Left lung (tissue), 10 donors: ENCODE results near the gene CNTD1. TPM values are rescaled to one million over a fixed set of nuclear protein-coding genes. Genes with fewer than 3 reads are reported as not detected.

Source experiments
- ATAC-seq: fragments of 200-7000 bp; cut with Tn5 transposase; one replicate; pipeline ENCODE4 v1.9.1; 2020; ENCODE audit warnings: moderate library complexity
- DNase-seq, 4 donors: peaks; one replicate each; pipeline ENCODE4 v3.0.0-alpha.2; 2013 to 2020
- H3K27ac ChIP-seq, 2 donors: fragments of 200-600 bp; sonication (generic) in 1 of 2; one replicate each; pipeline versions ENCODE4 v1.5.0 to v1.8.0; 2020 to 2021
- H3K27me3 ChIP-seq, 2 donors: fragments of 200-600 bp; sonication (generic) in 1 of 2; one replicate each; pipeline versions ENCODE4 v1.5.0 to v1.8.0; 2020 to 2021
- H3K36me3 ChIP-seq, 2 donors: fragments of 200-600 bp; sonication (generic) in 1 of 2; one replicate each; pipeline versions ENCODE4 v1.5.0 to v1.8.0; 2020 to 2021
- H3K4me1 ChIP-seq, 2 donors: fragments of 200-600 bp; one replicate each; pipeline ENCODE4 v1.8.0; 2021
- H3K4me3 ChIP-seq, 2 donors: fragments of 200-600 bp; sonication (generic) in 1 of 2; one replicate each; pipeline versions ENCODE4 v1.5.0 to v1.8.0; 2020 to 2021; ENCODE audit warnings: mild to moderate bottlenecking in 1 of 2
- H3K9me3 ChIP-seq, 2 donors: fragments of 200-600 bp; sonication (generic) in 1 of 2; one replicate each; pipeline versions ENCODE4 v1.5.0 to v1.8.0; 2020 to 2021
- intact Hi-C, 2 donors: fragments of 100-400 bp; cut with DNase I; formaldehyde crosslinking; loops; one replicate each; pipeline versions ENCODE4 v1.11.2 to v1.14.2; 2022
- polyA plus RNA-seq, 6 donors: library from polyadenylated mRNA; unstranded; fragments of 120-200 nt; gene quantifications; one replicate each; pipeline ENCODE4 v1.2.1, GENCODE V29; 2013; ENCODE audit not compliant: insufficient read length in 6 of 6
- total RNA-seq, 2 donors: library from RNA; stranded (reverse); fragmentation: NEBNext Ultra II Directional; extraction: Animal tissue kit (Norgen Biotek cat#: 25700); gene quantifications; one replicate each; pipeline ENCODE4 v1.2.1, GENCODE V29; 2021
- TF ChIP-seq, protein P1 (sequence below), 2 donors: fragments of 200-600 bp; sonication (generic) in 1 of 2; IDR thresholded peaks; one replicate each; pipeline versions ENCODE4 v1.5.0 to v1.8.0; 2021; ENCODE audit warnings: antibody characterized with exemption in 2 of 2
- donor health status: DM: no; HTN: yes; CAD: no.
- donor health status: DM: no; HTN: no; CAD: no.

The CNTD1 gene
- total and polyA plus RNA-seq, 8 donors, result 1.5 to 3.4 (median 2.6) TPM; not detected in 1

DNA sequence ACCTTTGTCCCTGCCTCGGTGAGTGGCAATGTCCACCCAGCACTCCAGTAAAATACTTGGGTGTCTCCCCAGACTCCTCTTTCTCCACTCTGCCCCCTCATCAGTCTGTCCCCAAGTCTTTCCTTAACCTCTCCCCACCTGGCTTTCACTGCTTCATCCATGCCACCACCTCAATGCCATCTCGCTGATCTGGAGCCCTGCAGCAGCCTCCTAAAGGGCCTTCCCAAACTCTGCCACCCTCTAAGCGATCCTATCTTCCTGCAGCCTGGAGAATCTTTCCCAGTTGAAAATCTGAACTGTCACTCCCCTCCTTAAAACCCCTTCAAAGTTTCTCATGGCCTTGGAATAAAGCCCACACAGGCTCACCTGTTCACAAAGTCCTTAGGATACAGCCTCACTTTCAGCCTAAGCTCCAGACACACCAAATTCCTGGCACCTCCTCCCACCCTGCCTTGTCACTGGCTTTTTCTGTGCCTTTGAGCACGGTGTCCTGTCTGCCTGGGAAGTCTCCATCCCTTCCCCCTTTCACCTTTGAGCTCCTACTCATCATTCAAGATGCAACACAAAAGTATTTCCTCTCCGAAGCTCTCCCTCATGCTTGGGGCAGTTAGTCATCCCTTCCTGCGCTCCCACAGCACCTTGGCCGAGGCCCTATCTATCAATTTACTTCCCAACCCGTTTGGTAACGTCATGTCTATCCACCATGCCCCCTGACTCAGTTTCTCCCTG is 15.4 kb upstream of the CNTD1 start:
- H3K27me3 ChIP-seq, result peaks cover 63 to 86% of the 10 kb centered on the region in 2 donors
- no peak overlapping the region for H3K4me3 ChIP-seq
- H3K4me1 ChIP-seq, result peaks cover 6 to 27% of the 10 kb centered on the region in 2 donors
- ATAC-seq (no peak), DNase-seq (no peak)
- no peaks in the 10 kb centered on the region for H3K9me3 ChIP-seq
- TF ChIP-seq, protein P1, sequence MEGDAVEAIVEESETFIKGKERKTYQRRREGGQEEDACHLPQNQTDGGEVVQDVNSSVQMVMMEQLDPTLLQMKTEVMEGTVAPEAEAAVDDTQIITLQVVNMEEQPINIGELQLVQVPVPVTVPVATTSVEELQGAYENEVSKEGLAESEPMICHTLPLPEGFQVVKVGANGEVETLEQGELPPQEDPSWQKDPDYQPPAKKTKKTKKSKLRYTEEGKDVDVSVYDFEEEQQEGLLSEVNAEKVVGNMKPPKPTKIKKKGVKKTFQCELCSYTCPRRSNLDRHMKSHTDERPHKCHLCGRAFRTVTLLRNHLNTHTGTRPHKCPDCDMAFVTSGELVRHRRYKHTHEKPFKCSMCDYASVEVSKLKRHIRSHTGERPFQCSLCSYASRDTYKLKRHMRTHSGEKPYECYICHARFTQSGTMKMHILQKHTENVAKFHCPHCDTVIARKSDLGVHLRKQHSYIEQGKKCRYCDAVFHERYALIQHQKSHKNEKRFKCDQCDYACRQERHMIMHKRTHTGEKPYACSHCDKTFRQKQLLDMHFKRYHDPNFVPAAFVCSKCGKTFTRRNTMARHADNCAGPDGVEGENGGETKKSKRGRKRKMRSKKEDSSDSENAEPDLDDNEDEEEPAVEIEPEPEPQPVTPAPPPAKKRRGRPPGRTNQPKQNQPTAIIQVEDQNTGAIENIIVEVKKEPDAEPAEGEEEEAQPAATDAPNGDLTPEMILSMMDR (IDR thresholded peaks at IDR 0.05), result no peak
- no peak overlapping the region for H3K27ac ChIP-seq
- intact Hi-C loops, result no loop called here
- H3K36me3 ChIP-seq, result peaks cover 0 to 17% of the 10 kb centered on the region in 2 donors

DNA sequence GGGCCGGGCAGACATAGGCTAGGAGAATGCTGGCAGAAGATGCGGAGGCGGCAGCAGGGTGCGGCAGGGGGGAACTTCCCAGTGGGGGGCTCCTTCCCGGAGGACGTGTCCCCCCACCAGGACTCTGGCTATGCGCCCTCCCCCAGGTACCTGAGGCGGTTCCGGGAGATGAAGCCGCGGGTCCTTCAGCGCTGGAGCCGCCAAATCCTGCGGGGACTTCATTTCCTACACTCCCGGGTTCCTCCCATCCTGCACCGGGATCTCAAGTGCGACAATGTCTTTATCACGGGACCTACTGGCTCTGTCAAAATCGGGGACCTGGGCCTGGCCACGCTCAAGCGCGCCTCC is 14.9 kb upstream of the CNTD1 start:
- peaks cover 63 to 89% of the 10 kb centered on the region in 2 donors for H3K27me3 ChIP-seq
- DNase-seq (no peak), ATAC-seq (no peak)
- intact Hi-C loops, result no loop called here
- peaks cover 0 to 12% of the 10 kb centered on the region in 2 donors for H3K36me3 ChIP-seq
- no peak overlapping the region for H3K27ac ChIP-seq
- TF ChIP-seq, protein P1 (IDR thresholded peaks at IDR 0.05), result no peak
- peaks cover 6 to 27% of the 10 kb centered on the region in 2 donors for H3K4me1 ChIP-seq
- H3K4me3 ChIP-seq, result no peak overlapping the region
- H3K9me3 ChIP-seq, result no peaks in the 10 kb centered on the region

DNA sequence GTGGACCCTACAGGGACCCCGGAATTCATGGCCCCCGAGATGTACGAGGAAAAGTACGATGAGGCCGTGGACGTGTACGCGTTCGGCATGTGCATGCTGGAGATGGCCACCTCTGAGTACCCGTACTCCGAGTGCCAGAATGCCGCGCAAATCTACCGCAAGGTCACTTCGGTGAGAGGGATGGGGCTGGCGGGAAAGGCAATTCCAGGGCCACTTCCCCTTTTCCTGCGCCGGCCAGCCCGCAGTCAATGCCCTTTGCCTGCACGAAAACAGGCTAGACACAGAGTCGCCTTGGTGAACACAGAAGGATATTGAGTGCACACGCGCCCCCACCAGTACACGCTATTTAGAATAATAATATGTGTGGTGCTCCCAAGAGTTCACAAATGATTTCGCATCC is 14.3 kb upstream of the CNTD1 start:
- DNase-seq, result peak in 1 of 4 donors; percentile 80
- H3K4me3 ChIP-seq, result no peak overlapping the region
- no peaks in the 10 kb centered on the region for H3K9me3 ChIP-seq
- H3K36me3 ChIP-seq, result peaks cover 0 to 6% of the 10 kb centered on the region in 2 donors
- TF ChIP-seq, protein P1 (IDR thresholded peaks at IDR 0.05), result no peak
- H3K27ac ChIP-seq, result no peak overlapping the region
- peaks cover 6 to 27% of the 10 kb centered on the region in 2 donors for H3K4me1 ChIP-seq
- intact Hi-C loops, result no loop called here
- ATAC-seq, result no peak
- peaks cover 63 to 89% of the 10 kb centered on the region in 2 donors for H3K27me3 ChIP-seq

DNA sequence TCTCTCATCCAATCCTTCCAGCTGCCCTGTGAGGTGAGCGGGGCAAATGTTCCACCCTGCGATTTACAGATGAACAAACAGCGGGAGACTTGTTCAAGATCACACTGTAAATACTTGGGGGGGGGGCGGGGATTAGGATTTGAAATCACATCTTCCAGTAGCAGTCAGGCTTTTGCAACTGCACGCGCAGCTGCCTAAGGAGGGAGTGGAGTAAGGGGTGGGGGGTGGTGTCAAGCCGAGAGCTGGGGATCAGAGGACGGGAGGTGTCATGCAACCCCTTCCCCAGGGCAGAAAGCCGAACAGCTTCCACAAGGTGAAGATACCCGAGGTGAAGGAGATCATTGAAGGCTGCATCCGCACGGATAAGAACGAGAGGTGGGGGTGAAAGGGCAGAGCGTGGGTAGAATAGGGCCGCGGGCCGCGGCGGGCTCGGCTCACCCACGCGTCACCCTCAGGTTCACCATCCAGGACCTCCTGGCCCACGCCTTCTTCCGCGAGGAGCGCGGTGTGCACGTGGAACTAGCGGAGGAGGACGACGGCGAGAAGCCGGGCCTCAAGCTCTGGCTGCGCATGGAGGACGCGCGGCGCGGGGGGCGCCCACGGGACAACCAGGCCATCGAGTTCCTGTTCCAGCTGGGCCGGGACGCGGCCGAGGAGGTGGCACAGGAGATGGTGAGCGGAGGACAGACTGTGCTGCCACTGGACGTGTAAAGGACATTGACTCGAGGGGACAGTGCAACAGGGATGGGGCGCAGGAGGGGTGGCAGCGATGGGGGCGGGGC is 13.7 kb upstream of the CNTD1 start:
- H3K27ac ChIP-seq, result no peak overlapping the region
- H3K4me1 ChIP-seq, result peaks cover 6 to 27% of the 10 kb centered on the region in 2 donors
- no peak overlapping the region for H3K4me3 ChIP-seq
- H3K9me3 ChIP-seq, result no peaks in the 10 kb centered on the region
- TF ChIP-seq, protein P1 (IDR thresholded peaks at IDR 0.05), result no peak
- no peaks in the 10 kb centered on the region for H3K36me3 ChIP-seq
- DNase-seq (peak in 1 of 4 donors; percentile 76), ATAC-seq (no peak)
- peaks cover 63 to 85% of the 10 kb centered on the region in 2 donors for H3K27me3 ChIP-seq
- intact Hi-C loops, result no loop called here

DNA sequence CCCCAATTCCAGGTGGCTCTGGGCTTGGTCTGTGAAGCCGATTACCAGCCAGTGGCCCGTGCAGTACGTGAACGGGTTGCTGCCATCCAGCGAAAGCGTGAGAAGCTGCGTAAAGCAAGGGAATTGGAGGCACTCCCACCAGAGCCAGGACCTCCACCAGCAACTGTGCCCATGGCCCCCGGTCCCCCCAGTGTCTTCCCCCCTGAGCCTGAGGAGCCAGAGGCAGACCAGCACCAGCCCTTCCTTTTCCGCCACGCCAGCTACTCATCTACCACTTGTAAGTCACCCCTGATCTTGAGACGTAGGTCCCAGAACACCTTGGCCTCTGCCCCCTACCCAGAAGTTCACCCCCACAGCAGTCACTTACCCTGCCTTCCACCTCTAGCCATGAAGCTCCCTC is 11.4 kb upstream of the CNTD1 start:
- Histone ChIP-seq H3K4me1 (peaks cover 0 to 15% of the 10 kb centered on the region in 2 donors), H3K36me3 (no peaks in the 10 kb centered on the region), H3K27me3 (peaks cover 45 to 70% of the 10 kb centered on the region in 2 donors), H3K4me3 (no peak overlapping the region), H3K9me3 (no peaks in the 10 kb centered on the region), H3K27ac (no peak overlapping the region)
- TF ChIP-seq, protein P1 (IDR thresholded peaks at IDR 0.05), result no peak
- no peak for DNase-seq
- ATAC-seq, result no peak
- intact Hi-C loops, result no loop called here
